ENCODE measurements around the gene VIL1. TPM values are rescaled to one million over a fixed set of nuclear protein-coding genes. Genes with fewer than 3 reads are reported as not detected.
A peak's percentile ranks its signal among the peaks of the same experiment; 100 is the strongest.

Gene VIL1
- total RNA-seq, 1 donor from 2014 or later: not detected

DNA sequence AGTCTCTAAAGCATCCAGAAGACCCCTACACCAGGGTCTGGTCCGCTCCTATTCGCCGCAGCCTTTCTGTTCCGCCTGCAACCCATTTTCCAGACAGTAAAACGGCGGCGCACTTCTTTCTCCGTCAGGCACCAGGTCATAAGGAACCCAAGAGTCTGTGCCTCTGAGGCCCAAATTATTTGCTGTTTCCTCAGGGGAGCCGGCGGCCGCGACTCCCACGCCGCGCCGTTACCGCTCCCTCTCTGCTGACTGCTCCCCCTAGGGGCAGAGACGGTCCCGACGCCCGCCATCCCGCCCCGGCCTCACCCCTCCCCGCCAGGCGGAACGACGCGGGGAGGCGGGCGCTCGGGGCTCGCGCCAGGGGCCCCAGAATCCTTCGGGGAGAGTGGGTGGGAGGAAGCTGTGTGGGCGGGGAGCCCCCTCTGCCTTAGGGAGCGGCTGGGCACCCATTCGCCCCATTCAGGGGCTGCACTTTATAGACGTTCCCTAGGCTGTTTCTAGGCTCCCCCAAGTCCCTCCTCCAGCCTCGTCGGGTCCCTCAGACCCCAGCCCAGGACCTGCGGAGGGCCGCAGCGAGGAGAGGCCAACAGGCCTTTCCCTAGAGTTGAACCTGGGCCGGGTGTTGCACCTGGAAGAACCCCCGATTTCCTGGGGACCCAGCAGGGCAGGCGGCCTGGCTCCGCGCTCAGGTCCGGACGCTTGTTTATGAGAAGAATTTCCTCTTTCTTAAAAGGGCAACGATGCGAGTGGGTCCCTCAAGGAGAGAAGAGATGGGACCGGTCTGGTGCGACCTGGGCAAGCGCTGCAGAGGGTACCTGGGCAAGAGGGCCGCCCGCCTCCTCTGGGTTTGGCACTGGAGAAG lies 22.9 kb upstream of the VIL1 start:
- DNase-seq (ENCODE audit: low read depth): peak; percentile 61
- Histone ChIP-seq H3K4me3 (ENCODE audit: low read depth, low read length) (peak overlapping the region; percentile 62), H3K27me3 (ENCODE audit: control insufficient read depth, insufficient read depth, low read length) (peaks cover 3% of the 10 kb centered on the region), H3K36me3 (ENCODE audit: control insufficient read depth, insufficient read depth, low read length) (no peaks in the 10 kb centered on the region)
- TF ChIP-seq, protein P1, sequence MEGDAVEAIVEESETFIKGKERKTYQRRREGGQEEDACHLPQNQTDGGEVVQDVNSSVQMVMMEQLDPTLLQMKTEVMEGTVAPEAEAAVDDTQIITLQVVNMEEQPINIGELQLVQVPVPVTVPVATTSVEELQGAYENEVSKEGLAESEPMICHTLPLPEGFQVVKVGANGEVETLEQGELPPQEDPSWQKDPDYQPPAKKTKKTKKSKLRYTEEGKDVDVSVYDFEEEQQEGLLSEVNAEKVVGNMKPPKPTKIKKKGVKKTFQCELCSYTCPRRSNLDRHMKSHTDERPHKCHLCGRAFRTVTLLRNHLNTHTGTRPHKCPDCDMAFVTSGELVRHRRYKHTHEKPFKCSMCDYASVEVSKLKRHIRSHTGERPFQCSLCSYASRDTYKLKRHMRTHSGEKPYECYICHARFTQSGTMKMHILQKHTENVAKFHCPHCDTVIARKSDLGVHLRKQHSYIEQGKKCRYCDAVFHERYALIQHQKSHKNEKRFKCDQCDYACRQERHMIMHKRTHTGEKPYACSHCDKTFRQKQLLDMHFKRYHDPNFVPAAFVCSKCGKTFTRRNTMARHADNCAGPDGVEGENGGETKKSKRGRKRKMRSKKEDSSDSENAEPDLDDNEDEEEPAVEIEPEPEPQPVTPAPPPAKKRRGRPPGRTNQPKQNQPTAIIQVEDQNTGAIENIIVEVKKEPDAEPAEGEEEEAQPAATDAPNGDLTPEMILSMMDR (IDR thresholded peaks at IDR 0.05; ENCODE audit: insufficient read depth, low read length, poor library complexity, severe bottlenecking): peak; percentile 67

DNA sequence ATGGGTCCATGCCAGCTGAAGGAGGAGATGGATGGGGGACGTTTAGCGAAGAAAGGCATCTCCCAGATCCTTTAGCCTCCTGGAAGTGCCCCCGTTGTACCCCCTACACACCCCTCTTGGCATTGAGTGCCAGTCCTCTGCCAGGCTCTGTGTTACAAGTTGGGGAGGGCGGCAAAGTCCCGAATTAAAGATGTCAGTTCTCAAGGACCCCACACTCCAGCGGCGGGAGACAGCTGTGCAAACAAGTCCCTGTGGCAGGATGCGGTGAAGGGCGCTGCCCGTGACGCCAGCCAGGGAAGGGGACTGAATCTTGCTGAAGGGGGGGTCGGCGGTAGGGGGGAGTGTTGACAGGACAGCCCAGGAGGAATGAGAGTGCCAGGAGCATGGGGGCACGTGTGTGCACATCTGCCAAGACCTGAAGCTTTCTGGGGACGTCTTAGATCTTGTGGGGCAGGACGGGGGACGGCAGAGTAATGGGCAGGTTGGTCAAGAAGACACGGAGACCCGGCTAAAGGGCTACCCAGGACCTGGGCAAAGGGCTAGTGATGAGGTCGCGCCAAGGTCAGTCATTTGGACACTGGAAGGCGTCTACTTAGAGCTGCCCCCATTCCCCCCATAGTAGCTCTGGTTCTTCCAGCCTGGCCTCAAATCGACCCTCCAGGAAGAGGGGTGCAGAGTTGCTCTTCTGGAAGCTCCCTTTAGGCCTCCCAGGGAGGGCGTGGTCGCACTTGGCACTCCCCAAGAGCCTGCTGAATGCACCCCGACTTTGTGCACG lies 22.0 kb upstream of the VIL1 start:
- no peak for DNase-seq (ENCODE audit: low read depth)
- no peaks in the 10 kb centered on the region for H3K36me3 ChIP-seq (ENCODE audit: control insufficient read depth, insufficient read depth, low read length)
- H3K4me3 ChIP-seq (ENCODE audit: low read depth, low read length): peak overlapping the region; percentile 62
- peaks cover 3% of the 10 kb centered on the region for H3K27me3 ChIP-seq (ENCODE audit: control insufficient read depth, insufficient read depth, low read length)
- TF ChIP-seq, protein P1 (IDR thresholded peaks at IDR 0.05; ENCODE audit: insufficient read depth, low read length, poor library complexity, severe bottlenecking): no peak

DNA sequence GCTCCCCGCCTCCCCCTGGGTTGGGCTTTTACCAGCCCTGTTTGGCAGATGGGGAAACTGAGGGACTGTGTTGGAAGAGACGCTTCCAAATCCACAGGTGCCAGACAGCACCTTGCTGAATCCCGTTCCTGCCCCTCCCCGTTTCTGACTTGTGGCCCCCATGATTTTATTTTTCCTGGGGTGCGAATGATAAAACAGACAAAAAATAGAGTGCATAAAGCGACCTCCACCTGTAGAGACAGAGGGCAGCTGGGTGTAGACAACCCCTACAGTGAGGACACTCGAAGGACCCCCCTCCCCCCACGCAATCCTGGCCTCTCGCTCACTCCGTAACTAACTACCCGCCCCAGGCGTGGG lies 21.5 kb upstream of the VIL1 start:
- TF ChIP-seq, protein P1 (IDR thresholded peaks at IDR 0.05; ENCODE audit: insufficient read depth, low read length, poor library complexity, severe bottlenecking): no peak
- H3K36me3 ChIP-seq (ENCODE audit: control insufficient read depth, insufficient read depth, low read length): no peaks in the 10 kb centered on the region
- peaks cover 3% of the 10 kb centered on the region for H3K27me3 ChIP-seq (ENCODE audit: control insufficient read depth, insufficient read depth, low read length)
- no peak overlapping the region for H3K4me3 ChIP-seq (ENCODE audit: low read depth, low read length)
- DNase-seq (ENCODE audit: low read depth): no peak

DNA sequence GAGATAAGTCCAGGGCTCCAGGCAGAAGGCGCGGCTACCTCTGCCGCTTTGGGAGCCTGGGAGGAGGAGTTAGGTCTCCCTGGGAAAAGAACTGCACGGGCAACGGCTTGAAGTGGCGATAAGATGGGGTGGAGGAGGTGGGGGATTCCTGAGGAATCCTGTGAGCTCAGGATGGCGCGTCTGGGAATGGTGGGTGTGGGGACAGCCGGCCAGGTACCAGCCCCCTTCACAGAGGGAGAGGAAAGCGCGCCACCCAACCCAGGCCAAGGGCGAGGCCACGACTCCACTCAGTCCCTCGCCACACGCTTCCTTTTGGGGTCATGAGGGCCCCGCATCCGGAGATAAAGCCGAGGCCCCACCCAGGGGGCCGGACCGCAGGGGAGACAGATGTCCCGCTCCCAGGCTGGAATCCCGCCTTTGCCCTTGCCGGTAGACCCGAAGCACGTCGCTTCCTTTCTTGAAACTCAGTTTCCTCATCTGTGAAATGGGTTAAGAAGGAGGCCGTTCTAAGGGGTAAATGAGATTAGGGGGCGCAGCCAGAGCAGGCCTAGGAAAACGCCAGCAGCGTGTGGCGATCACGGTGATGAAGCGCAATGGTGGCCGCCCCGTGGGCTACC lies 21.0 kb upstream of the VIL1 start:
- no peaks in the 10 kb centered on the region for H3K36me3 ChIP-seq (ENCODE audit: control insufficient read depth, insufficient read depth, low read length)
- TF ChIP-seq, protein P1 (IDR thresholded peaks at IDR 0.05; ENCODE audit: insufficient read depth, low read length, poor library complexity, severe bottlenecking): no peak
- DNase-seq (ENCODE audit: low read depth): no peak
- no peaks in the 10 kb centered on the region for H3K27me3 ChIP-seq (ENCODE audit: control insufficient read depth, insufficient read depth, low read length)
- H3K4me3 ChIP-seq (ENCODE audit: low read depth, low read length): peak overlapping the region; percentile 25

DNA sequence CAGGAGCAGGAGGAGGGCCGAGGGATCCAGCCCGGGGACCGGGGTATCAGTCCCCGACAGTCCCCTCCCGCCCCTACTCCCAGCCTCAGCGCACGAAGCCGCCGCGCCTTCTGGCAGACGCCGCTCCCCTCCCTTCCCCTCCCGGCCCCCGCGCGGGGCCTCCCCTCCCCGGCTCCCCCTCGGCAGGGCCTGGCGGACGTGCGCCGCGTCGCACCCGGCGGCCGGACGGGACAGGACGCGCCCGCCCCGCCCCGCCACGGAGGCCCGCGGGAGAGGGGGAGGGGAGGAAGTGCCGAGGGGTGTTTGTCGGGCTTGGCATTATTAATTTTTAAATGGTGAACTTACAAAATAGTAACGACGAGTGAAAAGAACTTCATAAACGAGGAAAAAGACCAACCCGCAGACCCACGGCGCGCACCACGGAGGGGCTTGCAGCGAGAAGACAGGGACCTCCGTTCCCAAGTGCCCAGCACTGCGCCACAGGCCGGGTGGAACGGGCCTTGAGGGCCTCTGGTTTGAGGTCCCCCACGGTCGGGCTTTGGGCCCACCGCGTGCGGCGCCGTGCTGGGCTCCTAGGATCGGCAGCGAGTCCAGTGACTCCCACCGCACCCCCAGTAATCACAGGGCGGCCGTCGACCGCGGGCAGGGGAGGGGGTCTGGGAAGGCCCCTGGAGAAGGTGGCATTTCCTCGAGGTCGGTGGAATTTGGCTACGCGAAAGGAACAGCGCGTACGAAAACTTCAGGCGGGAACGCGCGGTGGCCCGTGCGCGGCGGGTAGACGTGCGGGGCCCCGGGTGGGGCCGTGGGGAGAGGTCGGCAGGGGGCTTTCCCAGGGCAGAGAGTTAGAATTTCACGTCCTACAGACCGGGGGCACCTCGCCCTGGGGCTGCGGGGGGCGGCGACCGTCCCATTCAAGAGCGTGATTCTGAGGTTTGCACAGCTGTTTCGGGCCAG lies 20.2 kb upstream of the VIL1 start:
- TF ChIP-seq, protein P1 (IDR thresholded peaks at IDR 0.05; ENCODE audit: insufficient read depth, low read length, poor library complexity, severe bottlenecking): no peak
- Histone ChIP-seq H3K4me3 (ENCODE audit: low read depth, low read length) (peak overlapping the region; percentile 81), H3K36me3 (ENCODE audit: control insufficient read depth, insufficient read depth, low read length) (no peaks in the 10 kb centered on the region), H3K27me3 (ENCODE audit: control insufficient read depth, insufficient read depth, low read length) (no peaks in the 10 kb centered on the region)
- DNase-seq (ENCODE audit: low read depth): no peak

All from kidney epithelial cell (primary cell).